Activated CD4-positive, alpha-beta T cell treated with anti-CD3 and anti-CD28 coated beads, Interleukin-2, Interleukin-4, amounts not matched to agents 100 ng/mL and 50 ng/mL, durations not matched to agents 16 hours and 8 hours (primary cell): Measurements from ENCODE around the gene ZNF280D.
"Not testable (repeated sequence)": the region's sequence is repeated elsewhere in the genome, so short reads cannot be mapped to it uniquely, and the experiment has no call there.

Experiments used
- DNase-seq: peaks from one replicate; pipeline ENCODE4 v3.0.0-alpha.2; 2020; ENCODE audit warnings: low spot score

The ZNF280D gene, protein sequence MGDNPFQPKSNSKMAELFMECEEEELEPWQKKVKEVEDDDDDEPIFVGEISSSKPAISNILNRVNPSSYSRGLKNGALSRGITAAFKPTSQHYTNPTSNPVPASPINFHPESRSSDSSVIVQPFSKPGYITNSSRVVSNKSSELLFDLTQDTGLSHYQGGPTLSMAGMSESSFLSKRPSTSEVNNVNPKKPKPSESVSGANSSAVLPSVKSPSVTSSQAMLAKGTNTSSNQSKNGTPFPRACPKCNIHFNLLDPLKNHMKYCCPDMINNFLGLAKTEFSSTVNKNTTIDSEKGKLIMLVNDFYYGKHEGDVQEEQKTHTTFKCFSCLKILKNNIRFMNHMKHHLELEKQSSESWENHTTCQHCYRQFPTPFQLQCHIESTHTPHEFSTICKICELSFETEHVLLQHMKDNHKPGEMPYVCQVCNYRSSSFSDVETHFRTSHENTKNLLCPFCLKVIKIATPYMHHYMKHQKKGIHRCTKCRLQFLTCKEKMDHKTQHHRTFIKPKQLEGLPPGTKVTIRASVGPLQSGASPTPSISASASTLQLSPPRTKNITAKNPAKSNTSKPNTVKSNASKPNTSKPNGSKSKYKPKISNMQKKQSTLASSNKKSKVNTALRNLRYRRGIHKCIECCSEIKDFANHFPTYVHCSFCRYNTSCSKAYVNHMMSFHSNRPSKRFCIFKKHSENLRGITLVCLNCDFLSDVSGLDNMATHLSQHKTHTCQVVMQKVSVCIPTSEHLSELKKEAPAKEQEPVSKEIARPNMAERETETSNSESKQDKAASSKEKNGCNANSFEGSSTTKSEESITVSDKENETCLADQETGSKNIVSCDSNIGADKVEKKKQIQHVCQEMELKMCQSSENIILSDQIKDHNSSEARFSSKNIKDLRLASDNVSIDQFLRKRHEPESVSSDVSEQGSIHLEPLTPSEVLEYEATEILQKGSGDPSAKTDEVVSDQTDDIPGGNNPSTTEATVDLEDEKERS

DNA sequence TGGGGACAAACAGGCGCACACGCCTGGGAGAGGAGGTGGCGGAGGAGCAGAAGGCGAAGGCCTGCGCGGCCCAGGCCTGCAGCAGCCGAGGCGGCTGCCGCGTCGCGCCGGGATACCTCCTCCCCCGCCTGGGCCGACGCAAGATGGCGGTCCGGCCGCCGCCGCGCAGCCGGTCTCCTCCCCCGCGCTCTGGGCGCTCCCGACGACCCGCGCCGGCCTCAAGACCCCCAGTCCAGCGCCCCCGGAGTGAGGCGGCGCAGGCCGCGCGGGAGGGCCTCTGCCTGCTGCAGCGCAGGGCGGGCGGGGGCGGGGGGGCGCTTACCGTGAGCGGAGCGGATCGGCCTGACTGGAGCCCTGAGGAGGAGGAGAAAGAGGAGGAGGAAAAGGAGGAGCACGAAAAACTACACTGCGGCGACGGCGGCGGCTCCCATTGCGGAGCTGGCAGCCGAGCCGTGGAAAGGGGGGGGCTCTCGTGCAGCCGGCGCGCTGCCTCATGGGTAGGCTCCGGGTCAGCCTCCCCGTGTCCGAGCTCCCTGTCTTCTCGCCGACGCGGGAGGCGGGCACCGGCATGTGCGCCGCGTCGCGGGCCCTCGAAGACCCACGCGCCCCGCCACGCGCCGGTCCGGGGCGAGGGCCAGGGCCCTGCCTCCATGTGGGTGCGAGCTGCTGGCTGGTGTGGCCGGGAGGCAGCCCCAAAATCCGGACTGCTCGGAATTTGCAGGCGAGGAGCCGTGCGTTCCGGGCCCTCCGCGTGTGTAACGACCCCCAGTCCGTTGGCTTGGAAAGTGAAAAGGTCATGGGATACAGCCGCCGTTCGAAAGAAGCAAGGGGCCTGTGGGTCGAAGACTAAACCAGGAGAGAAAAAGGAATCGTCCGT is at the start of gene ZNF280D:
Gene ZNF280D, minus strand, starts transcription at position 374 of the 877 bp plus-strand sequence. CDS start 26,400 bp downstream, outside the sequence.
- DNase-seq: peak; percentile 79

DNA sequence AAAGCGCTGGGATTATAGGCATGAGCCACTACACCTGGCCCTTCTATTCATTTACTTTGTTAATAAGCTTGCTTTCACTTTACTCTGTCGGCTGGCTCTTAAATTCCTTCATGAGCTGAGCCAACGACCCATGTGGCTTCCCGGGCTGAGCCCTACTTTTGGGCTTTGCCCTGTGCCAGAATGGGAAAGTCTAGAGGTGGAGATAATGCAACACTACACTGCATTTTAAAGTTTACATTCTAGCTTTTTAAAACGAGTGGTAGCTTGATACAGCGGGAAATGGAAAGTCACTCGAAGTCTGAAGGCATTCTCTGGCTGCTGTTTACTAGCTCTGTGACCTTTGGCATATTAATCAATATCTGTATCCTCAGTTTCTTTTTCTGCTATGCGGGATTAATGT is 49.0 kb upstream of the ZNF280D start:
- no peak for DNase-seq

DNA sequence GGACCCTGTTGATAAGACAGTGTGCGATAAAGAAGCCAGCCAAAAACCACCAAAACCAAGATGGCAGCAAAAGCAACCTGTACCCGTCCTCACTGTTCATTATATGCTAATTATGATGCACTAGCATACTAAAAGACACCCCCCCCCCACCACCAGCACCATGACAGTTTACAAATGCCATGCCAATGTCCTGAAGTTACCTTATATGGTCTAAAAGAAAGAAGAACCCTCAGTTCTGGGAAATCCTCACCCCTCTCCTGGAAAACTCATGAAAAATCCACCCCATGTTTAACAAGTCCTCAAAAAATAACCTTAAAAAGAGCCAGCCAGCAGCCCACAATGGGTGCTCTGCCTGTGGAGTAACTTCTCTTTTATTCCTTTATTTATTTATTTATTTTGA is 48.4 kb upstream of the ZNF280D start:
- DNase-seq: no peak

DNA sequence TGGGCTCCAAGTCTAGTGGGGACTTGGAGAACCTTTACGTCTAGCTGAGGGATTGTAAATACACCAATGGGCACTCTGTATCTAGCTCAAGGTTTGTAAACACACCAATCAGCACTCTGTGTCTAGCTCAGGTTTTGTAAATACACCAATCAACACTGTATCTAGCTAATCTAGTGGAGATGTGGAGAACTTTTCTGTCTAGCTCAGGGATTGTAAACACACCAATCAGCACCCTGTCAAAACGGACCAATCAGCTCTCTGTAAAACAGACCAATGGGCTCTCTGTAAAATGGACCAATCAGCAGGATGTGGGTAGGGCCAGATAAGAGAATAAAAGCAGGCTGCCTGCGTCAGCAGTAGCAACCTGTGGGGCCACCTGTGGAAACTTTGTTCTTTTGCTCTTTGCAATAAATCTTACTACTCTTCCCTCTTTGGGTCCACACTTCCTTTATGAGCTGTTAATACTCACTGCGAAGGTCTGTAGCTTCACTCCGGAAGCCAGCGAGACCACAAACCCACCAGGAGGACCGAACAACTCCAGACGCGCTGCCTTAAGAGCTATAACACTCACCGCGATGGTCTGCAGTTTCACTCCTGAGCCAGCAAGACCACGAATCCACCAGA is 46.9 kb upstream of the ZNF280D start:
- DNase-seq: peak; percentile 28

DNA sequence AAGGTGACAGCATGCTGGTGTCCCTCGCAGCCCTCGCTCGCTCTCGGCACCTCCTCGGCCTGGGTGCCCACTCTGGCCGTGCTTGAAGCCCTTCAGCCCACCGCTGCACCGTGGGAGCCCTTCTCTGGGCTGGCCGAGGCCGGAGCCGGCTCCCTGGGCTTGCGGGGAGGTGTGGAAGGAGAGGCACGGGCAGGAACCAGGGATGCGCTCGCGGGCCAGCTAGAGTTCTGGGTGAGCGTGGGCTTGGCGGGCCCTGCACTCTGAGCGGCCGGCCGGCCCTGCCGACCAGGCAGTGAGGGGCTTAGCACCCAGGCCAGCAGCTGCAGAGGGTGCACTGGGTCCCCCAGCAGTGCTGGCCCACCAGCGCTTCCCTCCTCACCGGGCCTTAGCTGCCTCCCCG is 46.1 kb upstream of the ZNF280D start:
- DNase-seq: not testable (repeated sequence)

DNA sequence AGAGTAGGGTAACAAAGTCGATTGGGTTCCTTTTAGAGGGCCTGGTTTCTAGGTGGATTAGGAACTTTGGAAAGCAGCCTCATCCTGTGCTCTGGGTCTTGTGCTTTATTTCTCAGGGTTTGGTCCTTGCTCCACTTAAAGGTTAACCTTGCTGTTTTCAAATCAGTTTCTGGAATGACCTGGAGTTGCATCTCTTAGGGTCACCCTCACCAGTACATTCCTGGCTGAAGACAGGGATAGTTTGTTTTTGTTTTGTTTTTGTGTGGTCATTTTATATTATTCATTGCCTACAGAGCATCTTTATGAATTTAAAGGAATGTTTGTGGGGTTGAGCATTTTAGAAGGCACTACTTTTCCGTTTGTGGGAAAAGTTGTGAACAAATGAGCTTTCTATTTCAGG is 45.5 kb upstream of the ZNF280D start:
- no peak for DNase-seq

DNA sequence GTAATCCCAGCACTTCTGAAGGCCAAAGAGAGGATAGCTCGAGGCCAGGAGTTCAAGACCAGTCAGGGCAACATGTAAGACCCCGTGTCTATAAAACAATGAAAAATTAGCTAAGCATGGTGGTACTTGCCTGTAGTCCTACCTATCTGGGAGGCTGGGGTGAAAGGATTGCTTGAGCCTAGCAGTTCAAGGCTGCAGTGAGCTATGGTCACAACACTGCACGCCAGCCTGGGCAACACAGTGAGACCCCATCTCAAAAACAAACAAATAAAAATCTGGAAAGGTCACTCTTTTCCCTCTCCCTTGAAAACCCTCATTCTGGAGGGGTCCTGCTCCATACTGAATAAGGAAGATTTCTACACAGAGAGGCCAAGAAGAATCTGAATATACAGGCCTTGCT is 43.5 kb upstream of the ZNF280D start:
- DNase-seq: no peak

DNA sequence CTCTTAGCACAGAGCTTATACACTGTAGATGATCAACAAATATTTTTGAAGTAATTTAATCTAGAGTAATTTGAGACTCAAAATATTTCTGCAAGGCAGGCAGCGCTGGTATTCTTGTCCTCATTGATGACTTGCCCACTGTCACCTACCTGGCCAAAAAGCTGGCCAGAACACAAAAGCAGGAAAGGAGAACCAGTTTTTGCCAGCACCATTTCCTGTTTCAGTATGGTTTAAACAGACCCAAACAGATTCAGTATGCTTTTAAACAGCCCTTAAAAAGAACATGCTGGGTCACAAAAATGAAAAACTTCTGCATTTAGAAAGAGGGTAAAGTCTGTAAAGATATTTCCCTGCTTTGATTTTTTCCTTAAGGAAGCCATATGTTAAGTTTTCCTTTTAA is 42.3 kb upstream of the ZNF280D start:
- no peak for DNase-seq

DNA sequence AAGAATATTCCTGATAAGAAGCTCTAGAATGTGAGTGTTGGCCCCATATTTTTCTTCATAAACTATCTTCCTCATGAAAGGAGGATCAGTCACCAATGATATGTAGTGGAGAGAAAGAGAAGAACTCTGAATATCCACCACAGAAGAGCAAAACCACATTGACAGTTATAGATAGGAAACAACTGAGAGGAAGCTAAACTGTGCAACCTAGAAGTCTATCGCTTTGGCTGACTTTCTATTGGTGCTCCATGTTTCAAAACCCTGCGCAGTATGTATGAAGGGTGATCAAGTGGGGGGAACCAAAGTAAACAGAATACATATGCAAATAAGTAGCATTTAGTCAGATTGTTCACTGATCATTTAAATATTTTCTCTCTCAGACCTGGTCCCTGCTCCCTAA is 41.0 kb upstream of the ZNF280D start:
- no peak for DNase-seq

DNA sequence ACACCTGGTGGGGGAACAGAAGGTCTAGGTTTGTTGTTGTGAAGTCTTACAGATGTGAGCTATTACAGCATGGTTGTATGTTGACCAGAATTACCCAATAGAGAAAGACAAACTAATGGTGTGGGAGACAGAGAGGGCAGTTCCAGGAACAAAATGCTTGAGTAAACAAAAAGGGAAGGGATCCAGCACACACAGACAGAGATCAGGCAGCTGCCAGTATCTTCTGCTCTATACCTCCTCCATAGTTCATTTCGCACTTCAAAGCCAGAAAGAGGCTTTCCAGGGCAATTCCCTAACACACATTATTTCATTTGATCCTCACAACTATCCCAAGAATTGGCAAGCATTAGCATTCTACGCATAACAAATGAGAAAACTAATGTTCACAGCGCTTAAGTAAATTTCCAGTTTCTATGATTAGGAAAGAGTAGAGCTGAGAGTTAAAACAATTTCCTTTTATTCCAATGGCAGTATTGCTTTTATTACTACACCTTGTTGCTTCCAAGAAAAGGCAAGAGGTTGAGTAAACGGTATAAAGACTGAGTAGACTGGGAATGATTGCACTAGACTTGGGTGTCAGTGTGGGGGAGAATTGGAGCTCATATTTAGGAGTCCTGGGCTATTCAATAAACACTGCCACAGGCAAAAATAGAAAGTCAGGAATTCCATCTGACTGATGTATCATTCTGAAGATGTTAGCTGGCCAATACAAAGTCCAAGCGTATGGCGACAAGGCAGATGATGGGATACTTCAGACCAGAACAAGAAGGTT is 39.7 kb upstream of the ZNF280D start:
- no peak for DNase-seq

DNA sequence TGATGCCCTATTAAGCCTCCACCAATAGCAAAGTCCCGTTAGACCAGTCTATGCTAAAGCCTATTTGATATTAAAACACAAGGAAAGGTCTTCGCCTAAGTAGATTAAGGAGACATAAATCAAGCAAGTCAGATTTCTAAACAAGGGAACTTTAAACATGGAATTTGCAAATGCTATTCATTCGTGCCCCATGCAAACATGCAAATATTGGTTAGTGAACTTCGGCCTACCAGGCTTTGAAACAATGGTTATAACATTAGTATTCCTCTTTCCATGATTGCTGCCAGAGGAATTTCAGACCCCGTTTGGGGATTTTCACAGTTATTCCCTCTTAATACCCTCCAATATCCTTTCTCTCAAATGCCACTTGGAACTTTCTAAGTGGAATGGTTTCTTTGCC is 36.9 kb upstream of the ZNF280D start:
- no peak for DNase-seq

DNA sequence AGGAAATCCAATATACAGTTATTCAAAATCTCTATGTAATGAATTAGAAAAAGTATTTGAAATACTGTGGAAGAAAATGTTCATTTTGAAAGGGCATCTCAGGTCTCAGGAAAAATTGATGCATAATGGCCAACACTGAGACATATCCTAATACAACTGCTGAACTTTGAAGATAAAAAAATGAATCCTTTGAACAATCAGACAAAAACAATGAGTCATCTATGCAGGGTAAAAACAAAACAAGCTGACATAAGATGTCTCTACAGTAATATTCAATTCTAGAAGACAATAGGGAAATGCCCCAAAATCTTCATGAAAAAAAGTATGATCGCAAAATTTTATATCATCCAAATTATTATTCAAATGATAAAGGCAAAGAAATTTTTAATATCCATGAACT is 34.0 kb upstream of the ZNF280D start:
- peak; percentile 63 for DNase-seq

DNA sequence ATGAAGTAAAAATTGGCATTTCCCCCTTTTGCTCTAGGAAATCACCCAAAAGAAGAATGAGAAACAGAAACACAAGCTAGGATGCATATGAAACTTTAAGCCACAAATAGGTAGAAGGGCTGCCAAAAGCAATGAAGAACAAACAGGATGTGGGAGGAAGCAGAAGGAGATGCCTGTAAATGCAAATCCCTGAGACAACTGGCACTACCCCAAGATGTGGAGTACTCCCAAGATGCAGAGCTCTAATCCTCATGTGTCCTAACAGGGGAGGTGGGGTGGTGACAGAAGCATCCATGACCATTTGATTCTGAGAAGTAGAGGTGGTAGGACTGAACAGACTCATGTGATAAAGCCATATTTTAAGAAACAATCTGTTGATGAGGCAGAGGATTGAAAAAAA is 31.9 kb upstream of the ZNF280D start:
- no peak for DNase-seq

DNA sequence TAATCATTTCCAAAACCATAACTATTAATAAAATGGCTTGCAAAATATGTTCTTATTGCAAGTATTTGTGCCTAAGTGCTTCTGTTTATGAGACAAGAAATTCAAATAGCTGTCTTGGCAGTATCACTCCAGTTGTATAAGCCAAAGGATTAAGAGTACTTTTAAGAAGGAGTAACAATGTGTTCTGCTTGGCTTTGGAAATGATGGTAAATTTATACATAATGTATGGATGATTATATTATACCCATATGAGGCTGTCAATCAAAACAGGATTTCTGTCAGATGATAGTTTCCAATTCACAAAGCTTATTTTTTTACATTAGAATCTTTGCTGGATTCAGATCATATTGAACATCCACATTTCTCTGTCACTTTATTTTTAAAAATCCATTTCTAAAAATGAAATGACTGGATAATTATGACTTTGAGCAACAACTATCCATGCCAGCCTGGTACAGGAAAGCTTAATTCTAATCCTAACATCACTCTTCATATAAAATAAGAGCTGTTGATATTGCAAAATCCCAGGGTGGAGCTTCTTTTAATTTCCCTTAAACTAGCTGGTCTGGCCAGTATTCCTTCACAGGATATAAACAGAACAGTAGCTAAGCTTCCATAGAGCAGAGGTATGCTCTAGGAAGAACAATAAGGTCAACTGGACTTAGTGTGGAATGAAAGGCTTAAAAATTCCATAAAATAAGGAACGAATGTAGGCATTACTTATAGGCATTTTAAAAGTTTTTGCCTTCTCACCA is 30.0 kb upstream of the ZNF280D start:
- no peak for DNase-seq

DNA sequence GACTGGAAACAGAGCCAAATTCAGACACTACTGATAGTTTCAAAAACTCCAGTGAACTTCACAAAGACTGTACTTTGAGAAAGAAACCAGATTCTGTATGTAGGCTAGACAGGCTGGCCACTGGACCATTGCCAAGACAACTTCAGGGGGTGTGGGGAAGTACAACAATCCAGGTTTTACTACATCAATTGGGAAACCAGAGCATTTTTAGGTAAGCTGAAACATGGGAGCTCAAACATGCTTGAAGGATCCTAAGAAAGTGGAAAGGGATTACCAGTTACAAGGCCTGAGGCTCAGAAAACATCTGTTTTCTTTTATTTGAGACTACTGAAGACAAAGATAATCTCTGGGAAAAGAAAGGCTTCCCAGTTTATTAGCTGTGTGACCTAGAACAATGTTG is 26.9 kb upstream of the ZNF280D start:
- DNase-seq: no peak

DNA sequence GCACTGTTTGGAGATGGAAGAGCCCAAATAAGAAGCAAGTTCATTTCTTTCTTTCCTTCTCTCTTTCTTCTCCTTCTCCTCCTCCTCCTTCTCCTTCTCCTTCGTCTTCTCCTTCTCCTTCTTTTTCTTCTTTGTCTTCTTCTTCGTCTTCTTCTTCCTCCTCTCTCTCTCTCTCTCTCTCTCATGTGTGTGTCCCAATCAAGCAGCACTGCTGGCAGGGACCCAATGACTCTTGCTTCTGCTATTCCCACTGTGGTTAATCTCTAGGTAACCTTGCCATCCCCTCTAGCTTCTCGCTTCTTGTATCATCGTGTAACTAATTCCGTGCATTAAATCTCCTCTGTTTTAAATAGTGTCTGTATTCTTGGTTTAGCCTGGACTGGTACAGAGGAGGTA is 26.1 kb upstream of the ZNF280D start:
- no peak for DNase-seq

DNA sequence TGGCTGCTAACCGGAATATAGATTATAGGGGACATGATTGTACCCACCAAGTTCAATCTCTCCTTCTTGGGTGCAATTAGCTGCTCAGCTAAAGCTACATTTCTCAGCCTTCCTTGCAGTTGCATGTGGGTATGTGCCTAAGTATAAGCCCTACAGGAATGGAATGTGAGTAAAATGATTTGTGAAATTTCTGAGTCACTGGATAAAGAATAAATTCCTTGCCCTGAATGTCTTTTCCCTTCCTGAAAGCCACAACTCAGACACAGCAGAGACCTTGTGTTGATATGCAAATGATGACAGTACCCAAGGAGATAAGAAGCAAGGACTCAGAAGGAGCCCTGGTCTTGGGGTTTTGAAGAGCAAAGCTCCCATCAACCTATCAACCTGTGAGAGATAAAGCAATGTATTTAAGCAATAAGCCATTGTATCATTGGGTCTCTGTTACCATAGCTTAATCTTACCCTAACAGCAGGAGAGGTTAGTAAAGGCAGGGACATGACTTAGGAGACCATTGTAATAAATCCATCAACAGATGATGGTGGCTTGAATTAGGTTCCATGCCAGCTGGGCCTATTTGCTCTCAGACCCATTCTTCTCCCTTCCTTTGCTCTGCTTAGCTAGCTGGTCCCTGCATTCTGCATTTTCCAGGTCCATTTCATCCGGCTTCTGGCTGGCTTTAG is 25.6 kb upstream of the ZNF280D start:
- no peak for DNase-seq

DNA sequence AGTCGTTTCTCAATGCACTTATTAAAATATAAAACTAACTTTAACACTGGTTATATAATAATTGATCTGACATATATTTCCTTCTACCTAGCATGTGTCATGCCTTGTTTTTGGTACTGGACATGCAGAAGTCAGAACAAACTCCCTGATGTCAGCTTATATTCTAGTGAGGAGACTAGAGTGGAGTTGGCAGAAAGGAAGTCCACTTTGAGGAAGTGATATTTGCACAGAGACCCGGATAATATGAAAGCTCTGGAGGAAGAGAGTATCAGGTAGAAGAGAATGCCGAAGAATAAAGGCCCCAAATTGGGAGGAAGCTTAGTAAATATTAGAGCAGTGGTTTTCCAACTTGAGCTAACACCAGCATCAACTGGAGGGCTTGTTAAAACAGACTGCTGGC is 24.6 kb upstream of the ZNF280D start:
- no peak for DNase-seq

DNA sequence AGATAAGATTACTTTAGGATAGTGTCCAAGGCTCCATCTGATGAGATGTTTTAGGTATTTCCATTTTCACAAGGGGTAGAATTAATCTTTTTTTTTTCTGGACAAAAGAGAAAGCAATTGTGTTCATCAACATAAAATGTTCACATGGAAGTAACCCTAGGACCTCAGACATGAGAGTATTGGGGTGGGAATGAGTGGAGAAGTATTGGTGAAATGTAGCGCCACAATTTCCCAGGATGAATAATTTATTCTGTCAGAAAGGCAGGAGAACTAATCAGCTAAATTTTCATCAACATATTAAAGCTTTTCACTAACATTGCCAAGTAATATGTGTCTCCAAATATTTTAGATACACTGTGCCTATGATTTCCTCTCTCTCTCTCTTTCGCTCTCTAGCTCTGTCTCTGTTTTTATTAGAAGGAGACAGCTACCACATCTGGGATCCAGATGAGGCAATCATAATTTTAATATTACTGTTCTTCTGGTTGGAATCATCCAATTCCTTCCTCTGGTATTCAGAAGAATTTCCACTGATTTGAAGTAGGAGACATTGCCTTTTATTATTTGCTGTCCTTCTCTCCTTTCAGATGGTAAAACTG is 21.6 kb upstream of the ZNF280D start:
- DNase-seq: no peak
